ENCODE measurements around the gene HYAL2.

Gene HYAL2

DNA sequence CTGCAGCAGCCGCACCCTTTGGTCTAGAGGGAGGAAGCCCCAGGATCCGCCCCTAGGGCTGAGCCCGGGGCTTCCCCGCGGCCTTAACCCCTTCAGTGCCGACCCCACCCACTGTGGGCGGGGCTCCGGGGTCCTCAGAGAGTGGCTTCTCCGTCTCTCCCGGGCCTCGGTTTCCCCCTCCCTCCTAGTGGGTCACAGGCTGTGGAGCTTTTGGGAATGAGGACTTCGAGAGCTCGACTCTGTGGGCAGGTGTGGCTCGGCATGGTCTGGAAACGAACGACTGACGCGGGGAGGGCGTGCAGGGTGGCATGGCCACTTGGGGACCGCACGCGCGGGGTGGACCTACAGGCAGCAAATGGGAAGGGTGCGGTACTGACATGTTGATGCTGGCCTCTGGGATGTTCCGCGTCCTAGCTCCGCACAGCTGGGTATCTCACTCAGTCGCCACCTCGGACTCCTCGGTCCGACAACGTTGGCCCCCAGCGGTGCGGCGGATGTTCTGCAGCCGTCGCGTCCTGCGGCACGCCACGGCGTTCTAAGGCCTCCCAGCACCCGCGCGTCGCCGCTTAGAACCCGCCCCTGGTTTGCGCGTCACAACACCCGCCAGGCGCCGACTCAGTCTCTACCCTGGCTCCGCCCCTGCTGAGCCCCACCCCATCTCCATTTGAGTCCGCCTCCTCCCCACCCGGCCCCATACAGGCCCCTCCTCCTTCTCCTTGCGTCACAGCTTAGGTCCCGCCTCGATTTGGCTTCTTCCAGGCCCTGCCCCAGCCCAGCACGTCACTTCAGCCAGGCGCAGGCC, 23.5 kb downstream of the HYAL2 start, which contains the start of the genes HYAL3 and NAA80:
HYAL3 (minus strand) TSS at position 570 of the 802 bp plus-strand sequence. CDS start 3,803 bp downstream, outside the sequence.
NAA80 (minus strand) TSS at position 570 of the 802 bp plus-strand sequence. CDS start 1,942 bp downstream, outside the sequence.
- Histone ChIP-seq H2AFZ (ENCODE audit: low read depth, low read length) (peak within 1 kb of the TSS; percentile 100), H3K4me2 (ENCODE audit: insufficient read depth, low read length) (peak within 1 kb of the TSS; percentile 100), H3K27me3 (ENCODE audit: insufficient read depth, low read length, poor library complexity) (no peaks in the 10 kb centered on the region), H3K79me2 (ENCODE audit: insufficient read depth, low read length) (peaks cover 7% of the 10 kb centered on the region; the same call in 1 of the 2 replicates), H4K20me1 (ENCODE audit: insufficient read depth, low read length) (peaks cover 3% of the 10 kb centered on the region; the same call in 1 of the 2 replicates), H3K36me3 (ENCODE audit: insufficient read depth, low read length) (peaks cover 6% of the 10 kb centered on the region; the same call in 1 of the 2 replicates), H3K9ac (ENCODE audit: low read depth, low read length) (peak within 1 kb of the TSS; percentile 92), H3K27ac (ENCODE audit: low read length) (peak within 1 kb of the TSS; percentile 96), H3K9me3 (ENCODE audit: insufficient read depth, low read length, severe bottlenecking) (no peaks in the 10 kb centered on the region), H3K4me3 (ENCODE audit: low read depth in 1 of 2, low read length in 2 of 2) (peak within 1 kb of the TSS; percentile 92 to 100), H3K4me1 (ENCODE audit: insufficient read depth, low read length) (peaks cover 28% of the 10 kb centered on the region)
- DNase-seq: peak; percentile 99
- peak; percentile 86 for ATAC-seq (ENCODE audit: insufficient read depth, low read depth)
- TF ChIP-seq, protein P1, sequence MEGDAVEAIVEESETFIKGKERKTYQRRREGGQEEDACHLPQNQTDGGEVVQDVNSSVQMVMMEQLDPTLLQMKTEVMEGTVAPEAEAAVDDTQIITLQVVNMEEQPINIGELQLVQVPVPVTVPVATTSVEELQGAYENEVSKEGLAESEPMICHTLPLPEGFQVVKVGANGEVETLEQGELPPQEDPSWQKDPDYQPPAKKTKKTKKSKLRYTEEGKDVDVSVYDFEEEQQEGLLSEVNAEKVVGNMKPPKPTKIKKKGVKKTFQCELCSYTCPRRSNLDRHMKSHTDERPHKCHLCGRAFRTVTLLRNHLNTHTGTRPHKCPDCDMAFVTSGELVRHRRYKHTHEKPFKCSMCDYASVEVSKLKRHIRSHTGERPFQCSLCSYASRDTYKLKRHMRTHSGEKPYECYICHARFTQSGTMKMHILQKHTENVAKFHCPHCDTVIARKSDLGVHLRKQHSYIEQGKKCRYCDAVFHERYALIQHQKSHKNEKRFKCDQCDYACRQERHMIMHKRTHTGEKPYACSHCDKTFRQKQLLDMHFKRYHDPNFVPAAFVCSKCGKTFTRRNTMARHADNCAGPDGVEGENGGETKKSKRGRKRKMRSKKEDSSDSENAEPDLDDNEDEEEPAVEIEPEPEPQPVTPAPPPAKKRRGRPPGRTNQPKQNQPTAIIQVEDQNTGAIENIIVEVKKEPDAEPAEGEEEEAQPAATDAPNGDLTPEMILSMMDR (IDR thresholded peaks at IDR 0.05; ENCODE audit: borderline replicate concordance, extremely low read depth, low read length, poor library complexity, severe bottlenecking): peak; percentile 63
- TF ChIP-seq EZH2 (IDR thresholded peaks at IDR 0.05; ENCODE audit: borderline replicate concordance, low read depth, low read length, severe bottlenecking): no peak

DNA sequence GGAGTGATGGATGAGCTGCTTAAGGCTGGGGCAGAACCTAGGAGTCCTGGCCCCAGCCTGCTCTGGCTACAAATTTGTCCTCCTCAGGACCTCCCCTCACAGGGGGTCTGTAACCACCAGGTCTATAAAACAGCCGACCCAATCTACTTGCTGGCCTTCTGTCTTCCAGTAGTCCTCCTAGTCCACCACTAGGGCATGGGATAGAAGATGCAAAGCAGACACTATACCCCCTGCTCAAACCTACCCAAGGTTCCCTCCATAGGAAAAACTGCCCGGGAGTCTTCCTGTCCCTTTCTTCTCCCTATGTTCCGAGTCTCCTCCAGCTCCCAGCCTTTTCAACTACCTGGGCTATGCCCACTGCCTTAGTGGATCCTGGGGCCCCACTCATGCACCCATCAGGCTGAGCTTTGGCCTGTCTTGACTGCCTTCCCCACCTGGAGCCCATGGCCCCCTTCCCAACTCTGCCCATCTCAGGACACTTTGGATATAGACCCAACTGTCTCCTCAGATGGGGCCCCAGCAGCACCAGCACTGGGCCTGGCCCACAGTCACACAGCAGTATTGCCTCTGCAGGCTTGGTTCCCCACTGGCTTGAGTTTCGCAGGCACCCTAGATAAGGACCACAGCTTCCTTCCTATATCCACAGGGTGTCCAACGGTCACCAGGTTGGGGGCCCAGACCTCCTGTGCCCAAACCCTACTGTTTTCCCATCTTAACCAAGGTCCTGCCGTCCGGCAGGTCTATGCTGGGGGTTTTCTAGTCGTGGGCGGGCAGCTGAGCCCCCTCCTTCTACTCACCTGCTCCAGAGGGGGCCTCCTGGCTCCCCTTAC, 24.4 kb downstream of the HYAL2 start:
- peak overlapping the region; percentile 96 for H3K27ac ChIP-seq (ENCODE audit: low read length)
- peaks cover 6% of the 10 kb centered on the region; the same call in 1 of the 2 replicates for H3K36me3 ChIP-seq (ENCODE audit: insufficient read depth, low read length)
- TF ChIP-seq, protein P1 (IDR thresholded peaks at IDR 0.05; ENCODE audit: borderline replicate concordance, extremely low read depth, low read length, poor library complexity, severe bottlenecking): no peak
- TF ChIP-seq EZH2 (IDR thresholded peaks at IDR 0.05; ENCODE audit: borderline replicate concordance, low read depth, low read length, severe bottlenecking): no peak
- peak overlapping the region; percentile 92 for H3K9ac ChIP-seq (ENCODE audit: low read depth, low read length)
- ATAC-seq (ENCODE audit: insufficient read depth, low read depth) (no peak), DNase-seq (no peak)
- H3K9me3 ChIP-seq (ENCODE audit: insufficient read depth, low read length, severe bottlenecking): no peaks in the 10 kb centered on the region
- H2AFZ ChIP-seq (ENCODE audit: low read depth, low read length): 0 out of 2 replicates have a peak overlapping the region, but pooled peaks have one; percentile 100
- no peaks in the 10 kb centered on the region for H3K27me3 ChIP-seq (ENCODE audit: insufficient read depth, low read length, poor library complexity)
- H3K79me2 ChIP-seq (ENCODE audit: insufficient read depth, low read length): peaks cover 7% of the 10 kb centered on the region; the same call in 1 of the 2 replicates
- peak overlapping the region; percentile 100 for H3K4me2 ChIP-seq (ENCODE audit: insufficient read depth, low read length)
- peaks cover 33% of the 10 kb centered on the region for H3K4me1 ChIP-seq (ENCODE audit: insufficient read depth, low read length)
- H4K20me1 ChIP-seq (ENCODE audit: insufficient read depth, low read length): peaks cover 3% of the 10 kb centered on the region; the same call in 1 of the 2 replicates
- peak overlapping the region; percentile 92 to 100 for H3K4me3 ChIP-seq (ENCODE audit: low read depth in 1 of 2, low read length in 2 of 2)

DNA sequence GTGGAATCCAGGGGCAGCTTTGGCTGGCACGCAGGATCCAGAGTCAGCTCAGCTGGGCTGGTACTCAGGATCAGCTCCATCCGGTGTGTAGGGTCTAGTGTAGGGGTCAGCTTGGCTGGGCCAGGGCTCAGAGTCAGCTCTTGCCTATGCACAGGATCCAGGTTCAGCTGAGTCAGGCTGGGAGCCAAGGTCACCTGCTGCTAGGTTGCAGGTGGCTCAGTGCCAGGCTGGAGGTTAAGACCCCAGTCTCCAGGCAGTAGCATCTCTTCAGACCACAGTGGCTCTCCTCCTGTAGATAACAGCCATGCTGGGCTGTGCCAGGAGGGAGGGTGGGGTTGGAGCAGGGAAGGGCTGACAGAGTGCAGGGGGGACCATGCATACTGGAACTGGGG, 25.2 kb downstream of the HYAL2 start:
- H3K79me2 ChIP-seq (ENCODE audit: insufficient read depth, low read length): peaks cover 7% of the 10 kb centered on the region; the same call in 1 of the 2 replicates
- ATAC-seq (ENCODE audit: insufficient read depth, low read depth) (no peak), DNase-seq (no peak)
- peaks cover 6% of the 10 kb centered on the region; the same call in 1 of the 2 replicates for H3K36me3 ChIP-seq (ENCODE audit: insufficient read depth, low read length)
- H3K4me2 ChIP-seq (ENCODE audit: insufficient read depth, low read length): peak overlapping the region; percentile 100; the same call in 1 of the 2 replicates
- H3K4me3 ChIP-seq (ENCODE audit: low read depth in 1 of 2, low read length in 2 of 2): no peak overlapping the region
- no peak overlapping the region for H2AFZ ChIP-seq (ENCODE audit: low read depth, low read length)
- H3K9ac ChIP-seq (ENCODE audit: low read depth, low read length): no peak overlapping the region
- H3K9me3 ChIP-seq (ENCODE audit: insufficient read depth, low read length, severe bottlenecking): no peaks in the 10 kb centered on the region
- peaks cover 3% of the 10 kb centered on the region; the same call in 1 of the 2 replicates for H4K20me1 ChIP-seq (ENCODE audit: insufficient read depth, low read length)
- no peak overlapping the region for H3K27ac ChIP-seq (ENCODE audit: low read length)
- TF ChIP-seq, protein P1 (IDR thresholded peaks at IDR 0.05; ENCODE audit: borderline replicate concordance, extremely low read depth, low read length, poor library complexity, severe bottlenecking): no peak
- no peak for TF ChIP-seq EZH2 (IDR thresholded peaks at IDR 0.05; ENCODE audit: borderline replicate concordance, low read depth, low read length, severe bottlenecking)
- H3K4me1 ChIP-seq (ENCODE audit: insufficient read depth, low read length): peaks cover 40% of the 10 kb centered on the region
- no peaks in the 10 kb centered on the region for H3K27me3 ChIP-seq (ENCODE audit: insufficient read depth, low read length, poor library complexity)
